Smooth muscle cell (in vitro differentiated cells): ENCODE data around the gene RNGTT. TPM values are rescaled to one million over a fixed set of nuclear protein-coding genes. Genes with fewer than 3 reads are reported as not detected.

Source experiments
- DNase-seq: peaks from one replicate; lab custom pipeline; 2025; ENCODE audit not compliant: unreplicated experiment; lab: John Stamatoyannopoulos, UW
- H2AFZ ChIP-seq: fragments of 200-600 bp; sonication (generic); 2 replicates; pipeline ENCODE4 v1.6.0; 2016; ENCODE audit warnings: antibody characterized with exemption, low read depth, mild to moderate bottlenecking
- H3F3A ChIP-seq: fragments of 200-600 bp; sonication (generic); 2 replicates; pipeline ENCODE4 v1.6.0; 2017; ENCODE audit warnings: antibody characterized with exemption, low read depth
- H3K27ac ChIP-seq: fragments of 200-600 bp; sonication (generic); 2 replicates; pipeline ENCODE4 v1.5.1; 2016; ENCODE audit warnings: low read depth, mild to moderate bottlenecking
- H3K27me3 ChIP-seq: fragments of 200-600 bp; sonication (generic); 2 replicates; pipeline ENCODE4 v1.6.1; 2016; ENCODE audit warnings: low read depth, mild to moderate bottlenecking
- H3K36me3 ChIP-seq: fragments of 200-600 bp; sonication (generic); 2 replicates; pipeline ENCODE4 v1.5.1; 2016; ENCODE audit warnings: low read depth
- H3K4me1 ChIP-seq: fragments of 200-600 bp; sonication (generic); 2 replicates; pipeline ENCODE4 v1.5.1; 2016; ENCODE audit warnings: low read depth
- H3K4me2 ChIP-seq: fragments of 200-600 bp; sonication (generic); 2 replicates; pipeline ENCODE4 v1.6.0; 2016; ENCODE audit warnings: mild to moderate bottlenecking
- H3K4me3 ChIP-seq: fragments of 200-600 bp; sonication (generic); 2 replicates; pipeline ENCODE4 v1.5.1; 2016; ENCODE audit warnings: mild to moderate bottlenecking
- H3K79me2 ChIP-seq: fragments of 200-600 bp; sonication (generic); 2 replicates; pipeline ENCODE4 v1.6.0; 2016; ENCODE audit warnings: low read depth, mild to moderate bottlenecking
- H3K9ac ChIP-seq: fragments of 200-600 bp; sonication (generic); 2 replicates; pipeline ENCODE4 v1.6.0; 2016; ENCODE audit warnings: low read depth
- H3K9me3 ChIP-seq: fragments of 200-600 bp; sonication (generic); replicated peaks from 2 replicates; pipeline ENCODE4 v1.5.1; 2016; ENCODE audit warnings: low read depth
- H4K20me1 ChIP-seq: fragments of 200-600 bp; sonication (generic); 2 replicates; pipeline ENCODE4 v1.6.0; 2016; ENCODE audit warnings: low read depth
- CTCF ChIP-seq: fragments of 200-600 bp; sonication (generic); IDR thresholded peaks from 2 replicates; pipeline ENCODE4 v1.5.1; 2017; ENCODE audit warnings: borderline replicate concordance, mild to moderate bottlenecking, antibody characterized with exemption; ENCODE audit not compliant: insufficient read depth, poor library complexity, severe bottlenecking
- WGBS: methylation state at CpG from one replicate; pipeline ENCODE4 v1.1.7; 2016; ENCODE audit warnings: low lambda C conversion rate; 5-methylcytosine and 5-hydroxymethylcytosine counted together
- polyA plus RNA-seq: library from polyadenylated mRNA; unstranded; fragments of >200 nt; fragmentation: Nextera tagmentation; extraction: Ambion mirVana; gene quantifications from 2 replicates; pipeline ENCODE4 v1.2.1, GENCODE V29; 2016
- total RNA-seq: library from RNA; depleted of rRNA; stranded (reverse); fragments of >200 nt; gene quantifications from 2 replicates; pipeline ENCODE4 v1.2.3, GENCODE V29; 2014

The RNGTT gene
- total and polyA plus RNA-seq, 2 experiments from 2014 or later: 7.5 to 22.7 TPM

DNA sequence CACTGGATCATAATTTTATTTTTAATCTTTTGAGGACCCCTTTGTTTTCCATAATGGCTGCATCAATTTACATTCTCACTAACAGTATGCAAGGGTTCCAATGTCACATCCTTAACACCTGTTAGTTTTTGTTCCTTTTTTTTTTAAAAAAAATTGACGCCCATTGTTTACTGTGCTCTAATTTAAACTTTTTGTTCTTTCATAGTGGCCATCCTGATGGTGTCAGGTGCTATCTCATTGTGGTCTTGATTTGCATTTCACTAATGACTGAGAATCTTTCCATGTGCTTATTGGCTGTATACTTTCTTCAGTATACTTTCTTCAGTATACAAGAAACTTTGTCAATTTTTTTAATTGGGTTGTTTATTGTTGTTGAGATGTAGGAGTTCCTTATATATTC, 347.0 kb downstream of the RNGTT start:
- Histone ChIP-seq H4K20me1 (no peaks in the 10 kb centered on the region), H3F3A (no peaks in the 10 kb centered on the region), H3K4me1 (no peaks in the 10 kb centered on the region), H3K4me3 (no peak overlapping the region), H3K79me2 (no peaks in the 10 kb centered on the region), H3K27me3 (no peaks in the 10 kb centered on the region), H3K9ac (no peak overlapping the region), H3K27ac (no peak overlapping the region), H3K9me3 (no peaks in the 10 kb centered on the region), H2AFZ (no peak overlapping the region), H3K36me3 (no peaks in the 10 kb centered on the region), H3K4me2 (no peak overlapping the region)
- DNase-seq: no peak
- no peak for TF ChIP-seq CTCF
- 91% methylated on average over 1 of the region's 1 CpG for WGBS

DNA sequence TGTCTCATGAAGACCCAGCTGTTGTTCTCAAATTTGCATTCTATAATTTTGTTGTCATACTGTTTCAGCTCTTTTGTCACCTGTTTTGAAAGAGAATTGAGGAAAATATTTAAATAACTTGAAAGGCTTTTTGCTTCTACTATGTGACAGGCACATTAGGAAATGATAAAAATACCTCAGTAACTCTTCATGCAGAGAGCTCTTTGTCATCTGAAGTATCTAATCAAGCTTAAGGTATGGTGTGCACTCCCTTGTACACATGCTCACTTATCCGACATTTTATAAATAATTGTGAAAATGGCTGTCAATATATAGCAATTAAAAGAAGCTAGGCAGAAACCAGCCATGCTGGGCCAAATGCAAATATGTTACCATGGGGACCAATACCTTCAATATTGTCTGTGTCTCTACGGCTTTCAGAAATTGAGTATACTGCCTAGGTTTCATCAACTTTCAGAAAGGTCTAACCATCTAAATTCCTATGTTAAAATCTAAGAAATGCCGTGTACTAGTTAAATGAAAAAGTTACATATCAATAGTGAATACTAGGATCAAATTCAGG, 349.0 kb downstream of the RNGTT start:
- no peaks in the 10 kb centered on the region for H3K36me3 ChIP-seq
- 93% methylated on average over 3 of the region's 3 CpGs for WGBS

GRCh38 chr6:88612631-88613030, 350.8 kb downstream of the RNGTT start:
- Histone ChIP-seq H3K27me3 (no peaks in the 10 kb centered on the region), H3K79me2 (no peaks in the 10 kb centered on the region), H3K36me3 (no peaks in the 10 kb centered on the region), H3K27ac (no peak overlapping the region), H3F3A (no peaks in the 10 kb centered on the region), H3K4me3 (no peak overlapping the region), H3K9ac (no peak overlapping the region), H3K4me1 (no peaks in the 10 kb centered on the region), H3K4me2 (no peak overlapping the region), H2AFZ (no peak overlapping the region), H3K9me3 (no peaks in the 10 kb centered on the region), H4K20me1 (no peaks in the 10 kb centered on the region)
- DNase-seq: no peak
- TF ChIP-seq CTCF: no peak
- WGBS: 98% methylated on average over 5 of the region's 5 CpGs

More for the DNA sequence above, 349.0 kb downstream of the RNGTT start:
- Histone ChIP-seq H3K9me3 (no peaks in the 10 kb centered on the region), H3K4me1 (no peaks in the 10 kb centered on the region), H3K4me2 (no peak overlapping the region), H3K79me2 (no peaks in the 10 kb centered on the region), H2AFZ (no peak overlapping the region), H3K9ac (no peak overlapping the region), H3F3A (no peaks in the 10 kb centered on the region), H3K4me3 (no peak overlapping the region), H4K20me1 (no peaks in the 10 kb centered on the region), H3K27me3 (no peaks in the 10 kb centered on the region), H3K27ac (no peak overlapping the region)
- no peak for TF ChIP-seq CTCF
- DNase-seq: no peak

GRCh38 chr6:88611721-88612120, 351.7 kb downstream of the RNGTT start:
- Histone ChIP-seq H3K36me3 (no peaks in the 10 kb centered on the region), H3K4me3 (no peak overlapping the region), H3K27me3 (no peaks in the 10 kb centered on the region), H3K4me1 (no peaks in the 10 kb centered on the region), H3K9me3 (no peaks in the 10 kb centered on the region), H3K9ac (no peak overlapping the region), H3K4me2 (no peak overlapping the region), H3K27ac (no peak overlapping the region), H4K20me1 (no peaks in the 10 kb centered on the region), H2AFZ (no peak overlapping the region), H3F3A (no peaks in the 10 kb centered on the region), H3K79me2 (no peaks in the 10 kb centered on the region)
- 76% methylated on average over 4 of the region's 4 CpGs for WGBS
- DNase-seq: no peak
- TF ChIP-seq CTCF: no peak
